Adipose tissue (tissue), 3 donors: Measurements from ENCODE around the gene AURKAIP1. TPM values are rescaled to one million over a fixed set of nuclear protein-coding genes. Genes with fewer than 3 reads are reported as not detected.

Experiments
- H3K27ac ChIP-seq: one replicate; pipeline ENCODE4 v1.5.1; 2013; ENCODE audit warnings: low read depth, low read length
- WGBS, 3 donors: extraction: QIAGEN DNeasy Blood & Tissue Kit; methylation state at CpG; one replicate each; pipeline ENCODE4 v1.1.7; 2013; 5-methylcytosine and 5-hydroxymethylcytosine counted together
- polyA plus RNA-seq, 3 donors: library from polyadenylated mRNA; stranded (reverse); fragments of 200-250 nt; gene quantifications; one replicate each; pipeline ENCODE4 v1.2.3, GENCODE V29; 2013
- donor health status: healthy with polysubstance abuse.
- donor health status: Bipolar disorder and iron deficiency.
- donor health status: healthy.

The AURKAIP1 gene
- polyA plus RNA-seq, 3 donors = 129 to 240 (median 165) TPM

DNA sequence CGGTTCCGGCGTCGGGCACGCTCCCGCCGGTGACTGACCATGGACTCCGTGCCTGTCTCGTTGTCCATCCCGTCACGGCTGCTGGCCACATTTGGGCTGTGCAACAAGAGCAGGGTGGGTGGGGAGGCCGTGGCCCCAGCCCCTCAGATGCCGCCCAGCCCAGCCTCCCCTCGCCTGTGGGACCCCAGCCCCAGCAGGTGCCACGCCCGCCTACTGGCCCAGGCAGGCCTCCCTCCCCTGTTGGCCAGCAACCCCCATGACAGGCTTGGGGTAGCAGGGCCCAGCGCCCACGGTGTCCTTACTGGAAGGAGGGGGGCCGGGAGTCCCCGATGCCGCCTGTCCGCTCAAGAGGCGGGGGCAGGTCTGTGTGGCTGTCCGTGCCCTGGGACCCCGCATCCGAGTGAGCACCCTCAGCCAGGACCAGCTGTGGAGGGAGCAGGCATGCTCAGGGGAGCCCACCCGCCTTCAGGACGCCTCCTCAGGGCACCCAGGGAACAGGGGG lies 32.9 kb downstream of the AURKAIP1 start:
- WGBS, 3 donors = 90 to 97% (median 95%) methylated on average over 18 to 28 of the region's 28 CpGs
- H3K27ac ChIP-seq = no peak overlapping the region

DNA sequence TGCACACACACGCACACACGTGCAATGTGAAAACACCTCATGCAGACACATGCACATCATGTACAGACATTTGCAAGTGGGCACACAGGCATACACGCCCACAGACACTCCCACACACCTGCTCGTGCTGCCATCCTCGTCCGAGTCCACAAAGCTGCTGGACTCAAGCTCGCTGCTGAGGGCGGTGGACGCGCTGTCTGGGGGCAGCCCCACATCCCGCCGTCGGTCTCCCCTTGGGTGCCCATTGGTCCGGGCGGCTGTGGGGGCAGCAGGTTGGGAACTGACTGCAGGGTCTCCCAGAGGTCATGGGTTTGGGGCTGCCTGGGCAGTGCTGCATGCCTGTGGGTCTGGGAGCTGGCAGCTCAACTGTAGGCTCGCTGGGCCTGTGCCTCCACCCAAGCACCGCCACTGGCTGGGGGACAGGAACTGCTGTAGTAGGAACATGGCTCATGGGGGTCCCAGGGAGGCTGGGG lies 33.4 kb downstream of the AURKAIP1 start:
- 90 to 94% (median 93%) methylated on average over 17 of the region's 17 CpGs for WGBS, 3 donors
- no peak overlapping the region for H3K27ac ChIP-seq

DNA sequence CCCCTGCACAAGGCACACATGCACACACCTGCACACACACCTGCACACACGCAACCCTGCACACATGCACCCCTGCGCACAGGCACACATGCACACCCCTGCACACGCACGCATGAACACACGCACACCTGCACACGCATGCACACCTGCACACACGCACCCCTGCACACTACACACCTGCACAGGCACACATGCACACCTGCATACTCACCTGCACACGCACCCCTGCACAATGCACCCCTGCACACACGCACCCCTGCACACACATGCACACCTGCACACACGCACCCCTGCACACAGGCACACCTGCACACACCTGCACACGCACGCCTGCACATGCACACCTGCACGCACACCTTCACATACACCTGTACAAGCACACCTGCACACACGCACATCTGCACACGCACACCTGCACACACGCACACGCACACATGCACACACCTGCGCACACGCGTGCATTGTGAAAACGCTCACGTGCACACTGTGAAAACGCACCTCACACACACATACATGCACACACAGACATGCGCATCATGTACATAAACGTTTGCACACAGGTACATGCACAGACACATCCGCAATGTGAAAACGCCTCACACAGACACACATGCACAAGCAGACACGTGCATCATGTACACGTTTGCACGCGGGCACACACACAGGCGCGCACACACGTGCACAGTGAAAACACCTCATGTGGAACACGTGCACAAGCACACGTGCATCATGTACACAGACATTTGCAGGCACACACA lies 34.0 kb downstream of the AURKAIP1 start:
- no peak overlapping the region for H3K27ac ChIP-seq
- WGBS, 3 donors = 92 to 93% (median 92%) methylated on average over 36 of the region's 36 CpGs

DNA sequence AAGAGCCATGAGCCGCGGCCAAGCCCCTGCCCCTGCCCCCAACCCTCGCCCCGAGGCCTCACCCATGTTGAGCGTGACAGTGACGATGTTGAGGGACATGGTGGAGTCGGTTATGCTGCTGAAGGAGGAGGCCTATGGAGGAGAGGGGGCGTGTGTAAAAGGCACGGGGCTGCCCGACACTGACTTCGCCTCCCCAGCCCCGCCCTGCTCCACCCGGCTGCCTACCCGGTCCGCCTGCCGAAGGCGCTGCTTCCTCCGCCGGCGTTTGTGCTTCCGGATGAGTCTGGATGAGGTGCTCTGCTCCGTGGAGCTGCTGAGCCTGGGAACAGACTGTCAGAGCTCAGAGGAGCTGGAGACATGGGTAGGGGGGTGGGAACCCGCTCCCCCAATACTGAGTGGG lies 34.8 kb downstream of the AURKAIP1 start:
- H3K27ac ChIP-seq = no peak overlapping the region
- 91 to 93% (median 93%) methylated on average over 23 of the region's 23 CpGs for WGBS, 3 donors

DNA sequence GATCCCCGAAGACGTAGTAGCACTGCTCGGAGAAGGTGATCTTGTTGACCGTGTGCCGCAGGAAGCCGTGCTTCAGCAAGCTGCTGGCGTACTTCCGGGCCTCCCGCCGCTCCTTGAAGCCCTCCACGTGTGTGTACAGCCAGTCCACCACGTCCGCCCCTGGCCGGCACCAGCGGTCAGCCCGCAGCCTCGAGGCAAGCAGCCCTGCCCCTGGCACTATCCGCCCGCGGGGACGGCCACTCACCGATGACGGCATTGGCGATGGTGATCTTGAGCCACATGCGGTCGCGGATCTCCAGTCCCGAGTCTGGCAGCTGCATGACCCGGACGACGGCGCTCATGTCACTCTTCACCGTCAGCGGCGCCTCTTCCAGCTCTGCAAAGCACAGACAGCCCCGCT lies 36.7 kb downstream of the AURKAIP1 start:
- no peak overlapping the region for H3K27ac ChIP-seq
- 95 to 97% (median 96%) methylated on average over 36 of the region's 36 CpGs for WGBS, 3 donors

DNA sequence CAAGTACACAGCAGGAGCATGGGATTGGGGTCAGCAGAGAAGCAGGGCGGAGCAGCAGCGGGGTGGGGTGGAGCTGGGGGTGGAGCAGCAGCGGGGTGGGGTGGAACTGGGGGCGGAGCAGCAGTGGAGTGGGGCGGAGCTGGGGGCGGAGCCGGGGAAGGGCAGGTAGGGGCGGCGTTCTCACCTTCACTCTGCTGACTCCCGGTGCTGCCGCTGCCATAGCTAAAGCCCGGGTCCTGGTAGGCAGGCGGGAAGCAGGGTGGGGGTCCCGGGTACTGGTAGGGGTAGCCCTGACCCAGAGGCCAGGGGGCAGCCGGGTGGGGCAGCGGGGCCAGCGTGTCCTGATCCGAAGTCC lies 37.2 kb downstream of the AURKAIP1 start:
- WGBS, 3 donors = 61 to 90% (median 83%) methylated on average over 7 to 18 of the region's 18 CpGs
- no peak overlapping the region for H3K27ac ChIP-seq

DNA sequence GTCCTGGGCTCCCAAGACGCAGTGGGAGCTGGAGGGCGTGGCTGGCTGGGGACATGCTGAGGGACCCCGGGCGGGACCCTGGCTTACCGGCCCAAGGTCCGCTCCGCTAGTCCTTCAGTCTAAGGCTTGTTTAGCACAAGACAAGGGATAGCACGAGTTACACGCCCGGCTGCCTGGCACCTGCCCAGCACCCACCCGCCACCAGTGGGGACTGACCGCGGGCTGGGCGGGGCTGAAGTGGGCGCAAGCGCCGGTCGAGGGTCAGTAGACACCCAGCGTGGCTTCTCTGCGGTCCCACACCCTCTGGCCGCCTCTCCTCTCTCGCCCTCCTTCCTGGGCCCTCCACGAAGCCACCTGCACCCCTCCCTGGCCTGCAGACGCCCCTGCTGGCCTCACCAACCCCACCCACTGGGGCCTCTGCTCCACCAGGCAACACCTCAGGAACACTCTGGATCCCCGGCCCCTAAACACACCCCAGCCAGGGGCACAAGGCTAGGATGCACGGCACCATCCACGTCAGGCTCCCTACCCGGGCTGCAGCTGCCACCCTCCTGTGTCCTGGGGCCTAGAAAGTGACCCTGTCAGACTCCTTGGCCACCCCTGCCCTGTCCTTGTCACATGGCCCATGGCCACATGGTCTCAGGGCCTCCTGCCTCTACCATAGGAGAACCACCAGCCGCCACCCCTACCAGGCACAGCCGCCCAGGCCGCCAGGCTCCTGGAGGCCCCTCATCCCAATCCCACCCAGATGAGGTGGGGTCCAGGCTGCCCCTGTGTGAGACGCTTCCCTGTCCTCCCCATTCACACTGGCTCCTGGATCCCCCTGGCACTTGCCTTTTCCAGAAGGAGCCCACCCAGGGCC lies 37.8 kb downstream of the AURKAIP1 start:
- WGBS, 3 donors = 94 to 97% (median 95%) methylated on average over 28 to 32 of the region's 32 CpGs

DNA sequence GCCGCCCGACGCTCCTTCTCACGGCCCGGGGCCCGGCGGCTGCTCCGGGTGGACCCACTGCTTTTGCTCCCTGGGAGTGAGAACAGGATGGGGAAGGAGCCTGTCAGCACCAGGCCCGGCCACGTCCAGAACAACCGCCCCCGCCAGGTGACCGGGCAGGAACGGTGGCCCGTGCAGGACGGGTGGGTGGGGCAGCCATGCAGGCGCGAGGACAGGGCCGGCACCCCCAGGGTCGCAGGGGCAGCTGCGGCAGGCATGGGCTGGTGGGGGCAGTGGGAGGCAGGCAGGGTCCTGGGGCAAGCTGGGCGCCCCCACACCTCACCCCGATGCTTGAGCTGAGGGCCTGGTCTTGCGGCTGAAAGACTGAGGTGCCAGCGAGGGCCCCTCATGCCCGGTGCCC lies 38.6 kb downstream of the AURKAIP1 start:
- 93 to 96% (median 95%) methylated on average over 21 to 26 of the region's 26 CpGs for WGBS, 3 donors
- no peak overlapping the region for H3K27ac ChIP-seq

More for the DNA sequence above, 37.8 kb downstream of the AURKAIP1 start:
- no peak overlapping the region for H3K27ac ChIP-seq

DNA sequence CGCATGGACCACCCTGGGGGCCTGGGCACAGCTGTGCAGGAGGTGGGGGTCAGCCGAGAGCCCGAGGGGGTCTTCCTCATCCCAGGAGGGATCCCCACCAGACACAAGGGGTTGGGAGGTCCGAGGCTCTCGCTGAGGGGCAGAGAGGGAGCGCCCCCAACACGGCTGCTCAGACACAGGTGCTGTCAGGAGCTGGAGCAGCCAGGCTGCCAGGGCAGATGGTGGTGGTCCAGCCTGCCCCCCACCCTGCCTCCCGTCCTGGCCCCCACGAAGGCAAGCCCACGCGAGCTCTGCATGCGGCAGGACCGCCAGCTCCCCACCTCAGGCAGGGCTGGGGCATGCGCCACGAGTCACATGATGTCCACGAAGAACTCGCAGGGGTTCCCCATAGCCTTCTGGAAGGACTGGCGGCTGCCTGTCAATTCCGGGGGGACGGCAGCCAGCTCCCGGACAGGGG lies 39.2 kb downstream of the AURKAIP1 start:
- WGBS, 3 donors = 84 to 91% (median 86%) methylated on average over 20 to 21 of the region's 21 CpGs
- H3K27ac ChIP-seq = no peak overlapping the region

DNA sequence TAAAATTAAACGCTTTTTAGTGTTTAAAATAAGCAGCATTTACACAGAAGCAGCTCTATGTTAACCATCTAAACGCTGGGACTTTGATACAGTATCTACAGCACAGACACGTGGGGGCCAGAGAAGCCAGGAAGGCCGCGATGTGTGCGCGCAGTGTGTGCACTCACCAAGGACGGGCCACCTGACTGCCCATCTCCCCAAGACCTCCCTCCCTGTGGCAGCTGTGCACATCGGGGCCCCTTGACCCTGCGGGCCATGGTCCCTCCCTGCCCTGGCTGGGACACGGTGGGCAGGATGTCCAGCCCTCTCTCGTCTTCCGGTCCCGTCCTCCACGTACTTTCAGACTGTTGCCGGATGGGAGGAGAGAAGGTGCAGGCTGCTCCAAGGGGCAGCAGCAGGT lies 39.7 kb downstream of the AURKAIP1 start:
- 75 to 86% (median 81%) methylated on average over 16 of the region's 16 CpGs for WGBS, 3 donors
- no peak overlapping the region for H3K27ac ChIP-seq

DNA sequence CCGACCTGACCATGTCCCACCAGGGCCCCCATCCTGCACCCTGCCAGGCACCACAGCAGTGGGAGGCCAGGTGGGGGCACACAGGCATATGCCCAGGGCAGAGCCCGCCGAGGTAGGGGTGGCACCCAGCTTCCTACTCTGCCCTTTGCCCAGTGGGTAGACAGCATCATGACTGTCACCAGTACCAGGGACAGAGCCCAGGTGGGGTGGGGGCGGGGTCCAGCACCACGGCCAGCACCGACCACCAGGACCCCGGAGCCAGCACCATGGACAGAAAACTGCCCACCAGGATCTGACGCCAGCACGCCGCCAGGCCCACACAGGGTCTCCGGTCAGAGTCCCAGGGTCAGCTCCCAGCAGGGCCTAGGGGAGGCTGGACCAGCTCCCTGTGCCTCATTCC lies 40.2 kb downstream of the AURKAIP1 start:
- 75 to 81% (median 79%) methylated on average over 11 of the region's 11 CpGs for WGBS, 3 donors
- no peak overlapping the region for H3K27ac ChIP-seq

DNA sequence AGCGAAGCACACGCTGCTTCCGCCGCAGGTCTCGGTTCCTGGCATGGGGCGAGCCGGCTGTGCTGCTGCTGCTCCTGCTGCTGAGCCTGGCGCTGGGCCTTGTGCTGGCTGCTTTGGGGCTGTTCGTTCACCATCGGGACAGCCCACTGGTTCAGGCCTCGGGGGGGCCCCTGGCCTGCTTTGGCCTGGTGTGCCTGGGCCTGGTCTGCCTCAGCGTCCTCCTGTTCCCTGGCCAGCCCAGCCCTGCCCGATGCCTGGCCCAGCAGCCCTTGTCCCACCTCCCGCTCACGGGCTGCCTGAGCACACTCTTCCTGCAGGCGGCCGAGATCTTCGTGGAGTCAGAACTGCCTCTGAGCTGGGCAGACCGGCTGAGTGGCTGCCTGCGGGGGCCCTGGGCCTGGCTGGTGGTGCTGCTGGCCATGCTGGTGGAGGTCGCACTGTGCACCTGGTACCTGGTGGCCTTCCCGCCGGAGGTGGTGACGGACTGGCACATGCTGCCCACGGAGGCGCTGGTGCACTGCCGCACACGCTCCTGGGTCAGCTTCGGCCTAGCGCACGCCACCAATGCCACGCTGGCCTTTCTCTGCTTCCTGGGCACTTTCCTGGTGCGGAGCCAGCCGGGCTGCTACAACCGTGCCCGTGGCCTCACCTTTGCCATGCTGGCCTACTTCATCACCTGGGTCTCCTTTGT lies 41.3 kb downstream of the AURKAIP1 start:
- H3K27ac ChIP-seq = no peak overlapping the region
- 73 to 84% (median 74%) methylated on average over 34 to 36 of the region's 36 CpGs for WGBS, 3 donors

DNA sequence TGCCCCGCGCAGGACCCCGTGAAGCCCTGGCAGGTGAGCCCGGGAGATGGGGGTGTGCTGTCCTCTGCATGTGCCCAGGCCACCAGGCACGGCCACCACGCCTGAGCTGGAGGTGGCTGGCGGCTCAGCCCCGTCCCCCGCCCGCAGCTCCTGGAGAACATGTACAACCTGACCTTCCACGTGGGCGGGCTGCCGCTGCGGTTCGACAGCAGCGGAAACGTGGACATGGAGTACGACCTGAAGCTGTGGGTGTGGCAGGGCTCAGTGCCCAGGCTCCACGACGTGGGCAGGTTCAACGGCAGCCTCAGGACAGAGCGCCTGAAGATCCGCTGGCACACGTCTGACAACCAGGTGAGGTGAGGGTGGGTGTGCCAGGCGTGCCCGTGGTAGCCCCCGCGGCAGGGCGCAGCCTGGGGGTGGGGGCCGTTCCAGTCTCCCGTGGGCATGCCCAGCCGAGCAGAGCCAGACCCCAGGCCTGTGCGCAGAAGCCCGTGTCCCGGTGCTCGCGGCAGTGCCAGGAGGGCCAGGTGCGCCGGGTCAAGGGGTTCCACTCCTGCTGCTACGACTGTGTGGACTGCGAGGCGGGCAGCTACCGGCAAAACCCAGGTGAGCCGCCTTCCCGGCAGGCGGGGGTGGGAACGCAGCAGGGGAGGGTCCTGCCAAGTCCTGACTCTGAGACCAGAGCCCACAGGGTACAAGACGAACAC lies 42.1 kb downstream of the AURKAIP1 start:
- H3K27ac ChIP-seq = no peak overlapping the region
- WGBS, 3 donors = 75 to 83% (median 77%) methylated on average over 45 to 48 of the region's 48 CpGs

DNA sequence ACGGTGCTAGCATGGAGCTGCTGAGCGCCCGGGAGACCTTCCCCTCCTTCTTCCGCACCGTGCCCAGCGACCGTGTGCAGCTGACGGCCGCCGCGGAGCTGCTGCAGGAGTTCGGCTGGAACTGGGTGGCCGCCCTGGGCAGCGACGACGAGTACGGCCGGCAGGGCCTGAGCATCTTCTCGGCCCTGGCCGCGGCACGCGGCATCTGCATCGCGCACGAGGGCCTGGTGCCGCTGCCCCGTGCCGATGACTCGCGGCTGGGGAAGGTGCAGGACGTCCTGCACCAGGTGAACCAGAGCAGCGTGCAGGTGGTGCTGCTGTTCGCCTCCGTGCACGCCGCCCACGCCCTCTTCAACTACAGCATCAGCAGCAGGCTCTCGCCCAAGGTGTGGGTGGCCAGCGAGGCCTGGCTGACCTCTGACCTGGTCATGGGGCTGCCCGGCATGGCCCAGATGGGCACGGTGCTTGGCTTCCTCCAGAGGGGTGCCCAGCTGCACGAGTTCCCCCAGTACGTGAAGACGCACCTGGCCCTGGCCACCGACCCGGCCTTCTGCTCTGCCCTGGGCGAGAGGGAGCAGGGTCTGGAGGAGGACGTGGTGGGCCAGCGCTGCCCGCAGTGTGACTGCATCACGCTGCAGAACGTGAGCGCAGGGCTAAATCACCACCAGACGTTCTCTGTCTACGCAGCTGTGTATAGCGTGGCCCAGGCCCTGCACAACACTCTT lies 42.8 kb downstream of the AURKAIP1 start:
- H3K27ac ChIP-seq = no peak overlapping the region
- 77 to 85% (median 82%) methylated on average over 48 to 57 of the region's 57 CpGs for WGBS, 3 donors

DNA sequence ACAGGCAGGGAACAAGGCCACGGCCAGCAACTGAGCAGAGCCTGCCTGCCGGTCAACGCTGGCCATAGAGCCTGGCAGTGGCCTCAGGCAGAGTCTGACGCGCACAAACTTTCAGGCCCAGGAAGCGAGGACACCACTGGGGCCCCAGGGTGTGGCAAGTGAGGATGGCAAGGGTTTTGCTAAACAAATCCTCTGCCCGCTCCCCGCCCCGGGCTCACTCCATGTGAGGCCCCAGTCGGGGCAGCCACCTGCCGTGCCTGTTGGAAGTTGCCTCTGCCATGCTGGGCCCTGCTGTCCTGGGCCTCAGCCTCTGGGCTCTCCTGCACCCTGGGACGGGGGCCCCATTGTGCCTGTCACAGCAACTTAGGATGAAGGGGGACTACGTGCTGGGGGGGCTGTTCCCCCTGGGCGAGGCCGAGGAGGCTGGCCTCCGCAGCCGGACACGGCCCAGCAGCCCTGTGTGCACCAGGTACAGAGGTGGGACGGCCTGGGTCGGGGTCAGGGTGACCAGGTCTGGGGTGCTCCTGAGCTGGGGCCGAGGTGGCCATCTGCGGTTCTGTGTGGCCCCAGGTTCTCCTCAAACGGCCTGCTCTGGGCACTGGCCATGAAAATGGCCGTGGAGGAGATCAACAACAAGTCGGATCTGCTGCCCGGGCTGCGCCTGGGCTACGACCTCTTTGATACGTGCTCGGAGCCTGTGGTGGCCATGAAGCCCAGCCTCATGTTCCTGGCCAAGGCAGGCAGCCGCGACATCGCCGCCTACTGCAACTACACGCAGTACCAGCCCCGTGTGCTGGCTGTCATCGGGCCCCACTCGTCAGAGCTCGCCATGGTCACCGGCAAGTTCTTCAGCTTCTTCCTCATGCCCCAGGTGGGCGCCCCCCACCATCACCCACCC lies 43.7 kb downstream of the AURKAIP1 start, which contains the start of gene TAS1R3:
TAS1R3 (plus strand) TSS at position 213 of the 898 bp plus-strand sequence; CDS start at position 279, 66 bp downstream.
- H3K27ac ChIP-seq = no peak within 1 kb of the TSS
- WGBS, 3 donors = 70 to 77% (median 71%) methylated on average over 40 to 41 of the region's 41 CpGs

DNA sequence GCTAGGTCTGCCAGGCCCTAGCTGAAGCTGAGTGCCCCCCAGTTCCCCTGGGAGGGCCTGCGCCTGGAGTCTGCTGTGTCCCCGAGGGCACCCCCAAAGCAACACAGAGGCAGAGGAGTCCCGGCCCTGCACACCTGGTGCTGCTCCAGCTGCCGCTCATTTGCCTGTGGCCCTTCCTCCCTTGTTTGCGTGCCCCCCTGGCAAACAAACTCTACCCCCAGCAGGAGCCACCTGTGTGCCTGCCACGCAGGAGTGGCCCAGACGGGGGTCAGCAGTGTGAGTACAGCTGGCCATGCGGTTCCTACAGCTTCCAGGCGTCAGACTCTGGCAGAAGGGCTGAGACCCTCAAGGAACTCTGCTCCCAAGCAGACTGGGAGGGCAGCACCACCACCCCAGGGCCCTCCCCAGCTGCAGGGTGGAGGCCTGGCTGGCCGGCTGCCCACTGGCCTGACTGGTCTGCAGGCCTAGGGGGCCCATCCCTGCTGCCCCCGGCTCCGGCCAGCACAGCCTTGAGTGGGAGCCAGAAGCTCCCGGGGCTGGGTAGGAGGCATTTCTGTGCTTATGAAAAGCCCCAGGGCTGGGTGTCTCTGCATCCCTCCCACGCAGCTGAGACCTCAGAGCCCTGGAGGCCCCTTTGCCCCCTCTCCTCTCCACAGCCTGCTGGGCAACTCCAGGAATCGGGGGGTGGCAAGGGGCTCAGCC lies 44.5 kb downstream of the AURKAIP1 start:
- 31 to 68% (median 60%) methylated on average over 14 to 15 of the region's 15 CpGs for WGBS, 3 donors
- no peak overlapping the region for H3K27ac ChIP-seq
